Endothelial cell of umbilical vein (primary cell): ENCODE data around the gene TBC1D21. TPM values are rescaled to one million over a fixed set of nuclear protein-coding genes. Genes with fewer than 3 reads are reported as not detected.

Source experiments
- BruUV-seq: library from RNA; stranded (reverse); fragments of 400-500 nt; replicated peaks from 2 replicates; lab custom pipeline; 2021; lab: Mats Ljungman, UMichigan
- CTCF ChIA-PET: fragments of 300-600, 350-600 bp; sonication (Branson Sonifier 250); formaldehyde crosslinking; loops from one replicate; lab custom pipeline; 2021; ENCODE audit warnings: antibody characterized with exemption, inconsistent platforms; lab: Charles Lee
- POLR2A ChIA-PET: fragments of 300-600, 350-600 bp; sonication (Branson Sonifier 250); formaldehyde crosslinking; loops from one replicate; lab custom pipeline; 2021; ENCODE audit warnings: antibody characterized with exemption, inconsistent platforms; lab: Charles Lee
- DNase-seq: peaks from one replicate; pipeline ENCODE4 v3.0.0-alpha.2; 2011; ENCODE audit warnings: low read depth, low spot score
- FAIRE-seq: peaks from 2 replicates; lab custom pipeline; 2011; peaks lifted over from hg19 to GRCh38; lab: Jason Lieb, UNC
- H2AFZ ChIP-seq: 2 replicates; pipeline ENCODE4 v1.6.0; 2012; ENCODE audit warnings: low read depth, low read length, control low read depth, inconsistent platforms
- H3K27ac ChIP-seq: 2 replicates; pipeline ENCODE4 v1.5.1; 2011; ENCODE audit warnings: low read depth, mild to moderate bottlenecking, control low read depth, low read length, moderate library complexity; ENCODE audit not compliant: insufficient read depth
- H3K27me3 ChIP-seq, 2 experiments: 2 replicates each; pipeline versions ENCODE4 v1.6.0 to v1.6.1; 2011; ENCODE audit warnings: low read length in 2 of 2, mixed read lengths in 1 of 2; ENCODE audit not compliant: control insufficient read depth in 2 of 2, insufficient read depth in 2 of 2
- H3K36me3 ChIP-seq, 2 experiments: 2 replicates in 1 of 2; 3 replicates in 1 of 2; pipeline ENCODE4 v1.5.1; 2011; ENCODE audit warnings: low read length in 2 of 2, mild to moderate bottlenecking in 1 of 2, moderate library complexity in 1 of 2; ENCODE audit not compliant: control insufficient read depth in 2 of 2, insufficient read depth in 2 of 2; ENCODE audit errors: extremely low read depth in 1 of 2
- H3K4me1 ChIP-seq: 3 replicates; pipeline ENCODE4 v1.5.1; 2011; ENCODE audit warnings: mild to moderate bottlenecking, low read length; ENCODE audit not compliant: control insufficient read depth, insufficient read depth; ENCODE audit errors: extremely low read depth
- H3K4me2 ChIP-seq: 2 replicates; pipeline ENCODE4 v1.6.1; 2011; ENCODE audit warnings: low read length, control low read depth, mixed read lengths; ENCODE audit not compliant: insufficient read depth
- H3K4me3 ChIP-seq, 3 experiments: fragments of 200-600 bp in 1 of 3; sonication (generic), shearing (Covaris generic) in 1 of 3; replicated peaks in 1 of 3; 2 replicates each; pipeline ENCODE4 v1.5.1; 2011 to 2016; ENCODE audit warnings: control low read depth in 3 of 3, low read length in 3 of 3, mild to moderate bottlenecking in 2 of 3, inconsistent platforms in 1 of 3, low read depth in 1 of 3, moderate library complexity in 1 of 3; ENCODE audit not compliant: insufficient read depth in 1 of 3
- H3K79me2 ChIP-seq: 2 replicates; pipeline ENCODE4 v1.6.0; 2012; ENCODE audit warnings: low read length, inconsistent platforms; ENCODE audit not compliant: control insufficient read depth, insufficient read depth
- H3K9ac ChIP-seq: replicated peaks from 2 replicates; pipeline ENCODE3; 2011; ENCODE audit warnings: low read length, control low read depth; ENCODE audit not compliant: insufficient read depth; ENCODE audit errors: extremely low read depth
- H3K9me1 ChIP-seq: replicated peaks from 3 replicates; pipeline ENCODE4 v1.6.0; 2011; ENCODE audit warnings: mild to moderate bottlenecking, low read length; ENCODE audit not compliant: control insufficient read depth, insufficient read depth; ENCODE audit errors: extremely low read depth
- H3K9me3 ChIP-seq: replicated peaks from 2 replicates; pipeline ENCODE4 v1.5.1; 2012; ENCODE audit warnings: low read length, inconsistent platforms; ENCODE audit not compliant: control insufficient read depth, insufficient read depth
- H4K20me1 ChIP-seq: replicated peaks from 2 replicates; pipeline ENCODE3; 2011; ENCODE audit warnings: mild to moderate bottlenecking, low read length; ENCODE audit not compliant: control insufficient read depth, insufficient read depth; ENCODE audit errors: extremely low read depth
- CTCF ChIP-seq, 2 donors: IDR thresholded peaks; 1 replicate in 1 of 2; 2 replicates in 1 of 2; pipeline ENCODE4 v1.5.1; 2011; ENCODE audit warnings: low read length in 2 of 2, mild to moderate bottlenecking in 2 of 2, moderate library complexity in 2 of 2, control low read depth in 1 of 2, inconsistent platforms in 1 of 2, low read depth in 1 of 2; ENCODE audit not compliant: insufficient read depth in 1 of 2; ENCODE audit errors: extremely low read depth in 1 of 2
- EZH2 ChIP-seq: IDR thresholded peaks from 2 replicates; pipeline ENCODE4 v1.6.1; 2012; ENCODE audit warnings: borderline replicate concordance, low read depth, mild to moderate bottlenecking, moderate library complexity, low read length, inconsistent platforms; ENCODE audit not compliant: severe bottlenecking
- FOS ChIP-seq: IDR thresholded peaks from 2 replicates; pipeline ENCODE4 v1.6.1; 2011; ENCODE audit warnings: mild to moderate bottlenecking, low read length, moderate library complexity, borderline replicate concordance; ENCODE audit not compliant: insufficient read depth
- GATA2 ChIP-seq: IDR thresholded peaks from 2 replicates; pipeline ENCODE4 v1.7.0; 2011; ENCODE audit warnings: low read depth, mild to moderate bottlenecking, moderate library complexity, mixed read lengths, low read length; ENCODE audit not compliant: insufficient read length, insufficient read depth
- JUN ChIP-seq: IDR thresholded peaks from 2 replicates; pipeline ENCODE4 v1.6.1; 2011; ENCODE audit warnings: borderline replicate concordance, low read depth; ENCODE audit not compliant: insufficient read length, insufficient read depth
- MAX ChIP-seq: IDR thresholded peaks from 2 replicates; pipeline ENCODE4 v1.6.1; 2011; ENCODE audit not compliant: insufficient read depth, insufficient read length
- MYC ChIP-seq: IDR thresholded peaks from one replicate; pipeline ENCODE4 v1.6.1; 2011; ENCODE audit warnings: mild to moderate bottlenecking, low read depth, low read length
- POLR2A ChIP-seq: IDR thresholded peaks from 2 replicates; pipeline ENCODE4 v1.6.1; 2012; ENCODE audit warnings: low read depth, mild to moderate bottlenecking, control low read depth, low read length
- POLR2AphosphoS5 ChIP-seq: IDR thresholded peaks from 2 replicates; pipeline ENCODE4 v1.6.1; 2012; ENCODE audit warnings: low read depth, mild to moderate bottlenecking, control low read depth, low read length, moderate library complexity; ENCODE audit not compliant: insufficient read depth
- dilution Hi-C: fragments of 300-500 bp; cut with MboI; formaldehyde crosslinking; loops from one replicate; pipeline ENCODE4 v1.15.0; 2019; ENCODE audit warnings: low sequenced_read_pairs; ENCODE audit not compliant: extremely low pct_ligation_motif_present
- intact Hi-C: fragments of 100-400 bp; cut with micrococcal nuclease; formaldehyde crosslinking; loops from one replicate; pipeline ENCODE4 v1.10.0; 2022
- polyA plus RNA-seq, 4 experiments: library from polyadenylated mRNA; depleted of rRNA in 3 of 4; stranded (reverse) in 3 of 4; unstranded in 1 of 4; fragments of >200 nt; gene quantifications; 2 replicates each; pipeline versions ENCODE4 v1.2.1 to v1.2.3, GENCODE V29; 2011 to 2012; ENCODE audit warnings: missing spikeins in 1 of 4
- total RNA-seq: library from RNA; stranded (reverse); gene quantifications from 2 replicates; pipeline ENCODE4 v1.2.3, GENCODE V29; 2021

Gene TBC1D21
- total and polyA plus RNA-seq, 2 donors (not counting 3 experiments of a cell fraction or from before 2014, with no cell fraction given), result not detected

- BruUV-seq, result no TSS peak
- H3K4me1 ChIP-seq, result no peaks in the 10 kb centered on the region
- no peak overlapping the region for H2AFZ ChIP-seq
- H3K9me1 ChIP-seq, result no peaks in the 10 kb centered on the region
- ChIA-PET POLR2A (no interaction called here), CTCF (interaction anchor here (2.6 to 3.1 kb wide), 3 partner anchors 9 to 52 kb away, joined by 12 to 22 read pairs (median 19); no protein-coding TSS in a partner anchor)
- H3K36me3 ChIP-seq, result no peaks in the 10 kb centered on the region
- no peak for DNase-seq
- H3K27ac ChIP-seq, result no peak overlapping the region
- intact Hi-C loops, result no loop called here
- no peak for TF ChIP-seq MAX
- TF ChIP-seq CTCF (IDR thresholded peaks at IDR 0.05; ENCODE audit: extremely low read depth in 1 of 2, insufficient read depth in 1 of 2, low read depth in 1 of 2, low read length in 2 of 2), result no peak
- TF ChIP-seq POLR2A, result no peak
- no peak for TF ChIP-seq MYC
- no peak for TF ChIP-seq JUN
- no peak for TF ChIP-seq FOS
- TF ChIP-seq POLR2AphosphoS5, result no peak
- no peak for TF ChIP-seq EZH2
- no peak for TF ChIP-seq GATA2
- no peak overlapping the region for H3K9ac ChIP-seq
- H3K9me3 ChIP-seq, result no peaks in the 10 kb centered on the region
- peaks cover 2 to 3% of the 10 kb centered on the region in 2 experiments for H3K27me3 ChIP-seq
- no peak overlapping the region for H3K4me2 ChIP-seq
- H4K20me1 ChIP-seq, result no peaks in the 10 kb centered on the region
- dilution Hi-C loops, result no loop called here
- FAIRE-seq, result no peak
- no peak overlapping the region for H3K4me3 ChIP-seq
- no peaks in the 10 kb centered on the region for H3K79me2 ChIP-seq
Measured at GRCh38 chr15:73899197-73900094, 26.1 kb downstream of the TBC1D21 start.
